Activated CD8-positive, alpha-beta memory T cell treated with anti-CD3 and anti-CD28 coated beads, Interleukin-2, amount 50 U/mL, for 4 hours (primary cell): ENCODE data around the gene GLTPD2.
A peak's percentile ranks its signal among the peaks of the same experiment; 100 is the strongest.

Source experiments
- DNase-seq: peaks from one replicate; pipeline ENCODE4 v3.0.0-alpha.2; 2020

Gene GLTPD2

DNA sequence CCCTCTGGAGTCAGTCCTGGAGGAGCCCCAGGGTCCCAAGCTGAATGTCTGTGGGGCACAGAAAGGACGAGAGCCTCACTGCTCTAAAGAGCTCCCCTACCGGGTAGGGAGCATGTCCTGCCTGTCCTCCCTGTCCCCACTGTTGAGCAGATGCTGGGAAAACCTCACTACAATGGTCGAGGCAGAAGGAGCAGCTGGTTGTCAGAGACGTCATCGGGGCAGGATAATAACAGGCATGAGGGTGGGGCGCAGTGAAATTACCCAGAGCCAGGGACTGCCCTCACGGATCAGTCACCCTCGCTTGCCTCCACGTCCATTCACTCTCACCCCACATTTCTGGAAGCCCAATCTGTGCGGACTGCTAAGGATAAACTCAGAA is 16.5 kb upstream of the GLTPD2 start:
- no peak for DNase-seq

DNA sequence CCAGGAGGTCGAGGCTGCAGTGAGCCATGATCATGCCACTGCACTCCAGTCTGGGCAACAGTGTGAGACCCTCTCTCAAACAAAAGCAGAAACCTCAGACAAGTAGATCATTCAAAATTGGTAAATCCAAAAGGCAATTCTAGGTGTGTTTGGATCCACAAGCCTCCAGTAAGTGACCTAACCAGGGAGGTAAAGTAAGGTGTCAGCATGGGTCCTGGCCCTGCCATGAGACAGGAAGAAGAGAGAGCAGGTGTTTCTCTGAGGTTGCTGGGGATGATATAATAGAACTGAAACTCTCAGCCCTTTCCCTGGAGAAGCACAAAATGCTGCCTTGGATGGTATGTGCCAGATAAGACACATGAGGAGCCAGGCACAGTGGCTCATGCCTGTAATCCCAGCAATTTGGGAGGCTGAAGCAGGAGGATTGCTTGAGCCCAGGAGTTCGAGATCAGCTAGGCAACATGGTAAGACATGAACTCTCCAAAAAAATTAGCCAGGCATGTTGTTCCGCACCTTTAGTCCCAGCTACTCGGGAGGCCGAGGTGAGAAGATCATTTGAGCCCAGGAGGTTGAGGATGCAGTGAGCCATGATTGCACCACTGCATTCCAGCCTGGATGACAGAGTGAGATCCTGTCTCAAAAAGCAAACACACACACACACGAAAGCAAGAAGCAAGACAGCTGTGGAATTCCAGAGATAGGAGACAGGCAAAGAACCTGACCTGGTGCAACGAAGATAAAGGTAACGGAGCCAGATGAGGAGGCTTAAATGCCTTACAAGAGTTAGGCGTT is 10.6 kb upstream of the GLTPD2 start:
- DNase-seq = no peak

DNA sequence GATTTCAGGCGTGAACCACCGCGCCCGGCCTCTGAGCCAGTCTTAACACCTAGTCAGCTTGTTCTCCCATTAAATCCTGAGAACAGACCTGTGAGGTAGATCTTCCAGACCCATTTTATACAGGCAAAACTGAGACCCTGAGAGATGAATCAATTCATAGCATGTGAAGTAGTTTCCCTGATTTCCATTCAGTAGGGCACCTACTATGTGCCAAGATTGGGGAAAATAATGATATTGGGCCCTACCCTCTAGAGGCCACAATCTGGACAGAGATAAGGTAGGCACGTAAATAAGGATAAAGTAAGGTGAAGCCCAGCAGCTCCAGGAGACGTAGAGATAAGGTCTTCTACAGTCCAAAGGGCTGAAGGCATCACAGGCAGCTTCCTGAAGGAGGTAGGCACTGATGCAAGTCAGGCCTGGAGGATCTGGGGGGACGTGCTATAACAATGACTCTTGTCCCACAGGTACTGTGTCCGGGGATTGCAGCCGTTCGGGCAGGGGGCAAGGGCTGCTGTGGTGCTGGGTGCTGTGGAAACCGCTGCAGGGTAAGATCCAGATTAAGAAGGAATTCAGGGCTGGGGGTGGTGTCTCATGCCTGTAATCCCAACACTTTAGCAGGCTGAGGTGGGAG is 8.3 kb upstream of the GLTPD2 start:
- DNase-seq = no peak

DNA sequence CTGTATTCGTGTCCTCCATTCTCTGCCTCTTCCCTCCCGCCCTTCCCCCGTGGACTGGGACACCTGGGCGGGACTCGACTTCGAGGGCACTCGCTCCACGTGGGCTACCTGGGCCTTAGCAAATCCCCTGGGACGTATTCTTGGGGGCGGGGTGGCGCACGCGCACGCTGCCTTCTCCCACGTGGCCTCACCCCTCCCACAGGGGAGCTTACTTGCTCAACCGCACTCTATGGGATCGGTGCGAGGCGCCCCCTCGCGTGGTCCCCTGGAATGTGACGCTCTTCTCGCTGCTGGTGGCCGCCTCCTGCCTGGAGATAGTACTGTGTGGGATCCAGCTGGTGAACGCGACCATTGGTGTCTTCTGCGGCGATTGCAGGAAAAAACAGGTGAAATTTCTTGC is 6.1 kb upstream of the GLTPD2 start:
- DNase-seq = peak; percentile 18

DNA sequence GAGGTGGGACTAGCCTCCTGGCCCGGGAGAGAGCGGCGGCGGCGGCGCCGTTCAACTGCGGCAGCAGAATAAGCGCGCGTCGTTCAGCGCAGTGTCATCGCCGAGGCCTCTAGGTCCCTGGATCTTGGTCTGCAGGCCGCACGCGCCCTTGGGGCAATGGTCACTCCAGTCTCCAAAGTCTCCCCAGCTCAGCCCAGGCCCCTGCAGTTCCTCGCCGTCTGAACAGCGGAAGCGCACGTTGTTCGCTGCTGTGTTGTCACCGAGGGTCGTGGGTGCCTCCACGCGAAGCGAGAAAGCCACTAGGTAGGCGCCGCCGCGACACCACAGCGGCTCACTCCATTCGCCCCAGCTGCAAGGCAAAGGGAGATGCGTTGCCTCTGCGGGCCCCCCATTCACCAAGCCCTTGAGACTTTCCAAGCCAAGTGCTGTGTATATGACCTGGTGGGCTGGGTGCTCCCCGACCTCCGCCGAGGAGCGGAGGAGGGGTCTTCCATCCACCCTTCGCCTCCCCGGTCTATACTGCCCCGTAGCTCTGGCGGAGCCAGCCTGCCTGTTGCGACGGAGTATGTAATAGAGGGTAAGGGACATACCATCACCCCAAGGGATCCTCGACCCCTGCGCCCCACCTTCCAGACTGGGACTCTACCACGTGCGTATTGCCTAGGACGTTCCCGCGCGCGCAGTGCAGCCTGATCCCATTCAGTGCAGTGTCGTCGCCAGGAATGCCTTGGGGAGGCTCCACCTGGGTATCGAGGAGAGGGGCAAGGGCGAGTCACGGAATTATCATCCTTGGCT is 3.3 kb upstream of the GLTPD2 start:
- DNase-seq = no peak

DNA sequence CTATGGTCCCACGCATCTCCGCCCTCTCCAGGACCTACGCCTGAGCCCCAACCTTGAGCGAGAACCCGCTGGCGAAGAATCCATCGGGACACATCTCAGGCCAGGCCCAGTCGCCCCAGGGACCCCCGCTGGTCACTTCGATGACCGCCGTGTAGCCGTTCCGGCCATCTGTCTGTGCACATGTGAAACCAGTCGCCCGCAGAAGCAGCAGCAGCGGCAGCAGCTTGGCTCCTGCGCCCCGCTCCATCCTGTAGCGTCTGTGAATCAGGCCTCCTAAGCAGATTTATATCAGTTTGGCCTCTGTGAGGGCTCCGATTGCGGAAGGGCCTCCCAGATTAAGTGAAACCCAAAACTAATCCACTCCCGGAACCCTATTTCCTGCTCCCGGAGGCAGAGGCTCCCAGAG is 2.7 kb upstream of the GLTPD2 start, which contains the start of gene VMO1:
TSS of gene VMO1 (minus strand) at position 259 of the 406 bp plus-strand sequence. CDS start at position 247, 12 bp downstream.
- no peak for DNase-seq

DNA sequence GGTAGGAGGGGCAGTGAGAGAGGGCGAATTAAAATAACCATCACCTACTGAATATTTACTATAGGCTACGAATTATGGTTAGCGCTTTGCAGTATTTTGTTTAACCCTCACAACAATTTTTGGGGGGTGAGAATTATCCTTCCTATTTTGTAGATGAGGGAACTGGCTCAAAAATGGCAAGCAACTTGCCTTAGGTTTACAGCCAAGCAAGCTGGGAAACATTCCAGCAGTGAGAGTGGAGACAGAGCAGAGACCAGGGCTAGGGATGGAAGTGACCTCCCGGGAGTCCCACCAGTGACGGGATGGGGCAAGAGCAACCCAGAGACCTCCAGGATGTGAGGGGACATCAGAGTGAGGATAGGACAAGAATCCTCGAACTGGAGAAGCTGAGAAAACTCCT is 2.2 kb upstream of the GLTPD2 start:
- no peak for DNase-seq

DNA sequence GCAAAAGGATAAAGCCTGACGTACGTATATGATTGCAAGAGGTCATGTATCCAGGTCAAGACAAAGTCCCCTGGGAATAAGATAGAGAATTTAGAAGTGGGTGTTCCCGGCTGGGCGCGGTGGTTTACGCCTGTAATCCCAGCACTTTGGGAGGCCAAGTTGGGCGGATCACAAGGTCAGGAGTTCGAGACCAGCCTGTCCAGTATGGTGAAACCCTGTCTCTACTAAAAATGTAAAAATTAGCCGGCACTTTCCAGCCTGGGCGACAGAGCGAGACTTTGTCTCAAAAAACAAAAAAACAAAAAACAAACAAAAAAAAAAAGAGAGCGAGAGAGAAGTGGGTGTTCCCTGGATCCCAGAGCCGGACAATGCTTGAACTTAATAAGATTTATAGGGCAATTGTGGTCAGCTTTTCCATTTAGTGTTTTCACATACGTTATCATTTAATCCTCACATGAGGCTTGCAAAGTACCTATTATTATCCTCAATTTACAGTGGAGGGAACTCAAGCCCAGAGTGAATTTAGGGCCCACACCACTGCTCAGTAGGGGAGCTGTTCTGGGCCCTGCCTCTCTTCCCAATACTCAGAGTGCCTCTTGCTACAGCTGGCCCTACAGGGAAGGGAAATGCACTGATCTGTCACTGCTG is 481 bp upstream of the GLTPD2 start:
- no peak for DNase-seq

DNA sequence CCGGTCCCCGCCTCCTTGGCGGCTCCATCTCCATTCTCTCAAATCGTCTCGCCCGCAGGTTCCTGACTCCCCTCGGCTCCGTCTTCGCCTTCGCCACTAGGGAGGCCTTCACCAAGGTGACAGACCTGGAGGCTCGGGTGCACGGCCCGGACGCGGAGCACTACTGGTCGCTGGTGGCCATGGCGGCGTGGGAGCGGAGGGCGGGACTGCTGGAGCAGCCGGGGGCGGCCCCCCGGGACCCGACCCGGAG is 862 bp downstream of the GLTPD2 start:
- no peak for DNase-seq

DNA sequence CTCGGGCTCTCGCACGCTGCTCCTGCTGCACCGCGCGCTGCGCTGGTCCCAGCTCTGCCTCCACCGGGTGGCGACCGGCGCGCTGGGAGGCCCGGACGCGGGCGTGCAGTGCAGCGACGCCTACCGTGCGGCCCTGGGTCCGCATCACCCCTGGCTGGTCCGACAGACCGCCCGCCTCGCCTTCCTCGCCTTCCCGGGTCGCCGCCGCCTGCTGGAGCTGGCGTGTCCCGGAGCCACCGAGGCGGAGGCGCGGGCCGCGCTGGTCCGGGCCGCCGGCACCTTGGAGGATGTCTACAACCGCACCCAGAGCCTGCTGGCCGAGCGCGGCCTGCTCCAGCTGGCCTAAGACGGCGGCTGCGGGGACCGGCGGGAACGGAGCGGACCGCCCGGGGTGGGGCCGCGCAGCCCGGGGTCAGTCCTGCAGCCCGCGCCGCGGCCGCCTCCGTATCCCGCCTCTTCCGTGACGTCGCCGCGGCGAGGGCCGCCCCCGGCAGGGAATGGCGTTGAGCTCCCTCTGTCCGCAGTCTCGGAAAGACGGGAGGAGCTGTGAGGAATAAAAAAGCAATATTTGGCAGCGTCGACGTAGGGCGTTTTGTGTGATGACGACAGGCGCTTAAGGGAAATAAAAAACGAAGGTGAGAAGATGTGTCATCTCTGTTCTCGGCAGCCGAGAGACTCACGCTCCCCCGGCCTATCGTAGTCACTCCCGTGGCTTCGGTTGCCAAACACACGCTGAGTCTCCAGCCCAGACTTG is 1.4 kb downstream of the GLTPD2 start:
- DNase-seq = peak; percentile 77

DNA sequence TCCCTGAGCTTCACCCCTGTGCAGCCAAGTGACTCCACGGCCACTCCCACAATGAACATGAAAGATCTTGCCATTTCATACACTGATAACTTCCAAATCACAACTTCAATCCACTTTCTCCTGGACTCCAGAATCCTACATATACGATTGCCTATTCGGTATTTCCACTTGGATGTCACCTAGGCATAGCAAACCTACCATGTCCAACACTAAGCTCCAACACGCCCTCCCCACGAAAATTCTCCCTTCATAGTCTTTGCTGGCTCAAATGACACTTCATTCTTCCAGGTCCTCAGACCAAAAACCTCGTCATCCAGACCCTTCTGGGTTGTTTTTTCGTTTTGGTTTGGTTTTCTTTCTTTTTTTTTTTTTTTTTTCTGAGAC is 1.9 kb downstream of the GLTPD2 start:
- no peak for DNase-seq

DNA sequence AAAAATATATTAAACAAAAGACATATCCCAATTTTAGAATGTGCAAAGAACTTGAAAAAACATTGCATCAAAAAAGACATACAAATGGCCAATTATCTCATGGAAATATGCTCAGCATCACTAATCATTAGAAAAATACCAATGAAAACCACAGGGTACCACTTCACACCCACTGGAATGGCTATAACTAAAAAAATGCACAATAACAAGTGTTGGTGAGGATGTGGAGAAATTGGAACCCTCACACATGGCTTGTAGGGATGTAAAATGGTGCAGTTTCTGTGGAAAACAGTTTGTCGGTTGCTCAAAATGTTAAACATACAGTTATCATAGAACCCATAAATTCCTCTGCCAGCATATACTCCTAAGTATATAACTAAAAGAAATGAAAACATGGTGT is 6.4 kb downstream of the GLTPD2 start:
- no peak for DNase-seq

DNA sequence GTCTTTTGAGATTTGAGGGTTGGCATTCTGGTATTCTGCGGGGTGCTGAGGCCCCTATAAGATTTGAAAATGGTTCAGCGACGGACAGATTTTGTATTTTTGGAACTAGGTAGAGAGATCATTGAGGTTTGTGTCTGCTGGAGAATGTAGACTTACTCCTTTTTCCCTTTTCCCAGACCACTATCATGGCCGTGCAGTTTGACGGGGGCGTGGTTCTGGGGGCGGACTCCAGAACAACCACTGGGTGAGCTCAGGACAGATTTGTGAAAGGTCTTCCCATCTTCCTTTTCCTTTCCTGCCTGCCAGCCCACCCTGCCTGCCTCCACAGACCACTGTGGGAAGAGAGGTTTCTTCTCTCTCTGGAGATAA is 7.8 kb downstream of the GLTPD2 start:
- no peak for DNase-seq

DNA sequence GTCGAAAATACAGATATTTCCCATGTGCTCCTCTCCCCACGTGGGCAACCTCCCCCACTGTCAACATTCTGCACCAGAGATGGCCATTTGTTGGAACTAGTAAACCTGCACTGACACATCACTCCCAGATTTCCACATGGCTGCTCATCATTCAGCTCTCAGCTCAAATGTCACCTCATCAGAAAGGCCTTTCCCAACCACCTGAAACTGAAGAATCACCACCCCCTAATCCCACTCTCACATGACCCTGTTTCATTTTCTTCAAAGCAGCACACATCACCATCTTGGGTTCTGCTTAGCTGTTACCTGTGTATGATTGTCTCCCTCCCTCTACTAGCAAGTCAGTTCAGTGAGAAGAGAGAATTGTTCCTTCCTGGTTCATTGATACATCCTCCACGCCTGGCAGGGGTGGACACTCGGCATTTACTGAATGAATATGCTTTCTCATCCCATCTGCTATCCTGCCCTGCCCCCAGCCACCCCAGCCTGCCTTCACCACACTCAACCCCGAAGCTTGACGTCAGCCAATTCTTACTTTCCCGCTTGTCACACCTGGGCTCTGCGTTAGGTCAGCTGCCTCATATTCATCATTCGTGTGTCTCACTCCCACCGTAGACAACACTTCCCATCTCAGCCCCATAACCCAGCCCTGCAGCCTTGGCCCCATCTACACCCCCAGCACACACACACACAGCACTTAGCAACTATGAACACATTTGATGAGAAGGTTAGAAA is 11.9 kb downstream of the GLTPD2 start:
- no peak for DNase-seq

DNA sequence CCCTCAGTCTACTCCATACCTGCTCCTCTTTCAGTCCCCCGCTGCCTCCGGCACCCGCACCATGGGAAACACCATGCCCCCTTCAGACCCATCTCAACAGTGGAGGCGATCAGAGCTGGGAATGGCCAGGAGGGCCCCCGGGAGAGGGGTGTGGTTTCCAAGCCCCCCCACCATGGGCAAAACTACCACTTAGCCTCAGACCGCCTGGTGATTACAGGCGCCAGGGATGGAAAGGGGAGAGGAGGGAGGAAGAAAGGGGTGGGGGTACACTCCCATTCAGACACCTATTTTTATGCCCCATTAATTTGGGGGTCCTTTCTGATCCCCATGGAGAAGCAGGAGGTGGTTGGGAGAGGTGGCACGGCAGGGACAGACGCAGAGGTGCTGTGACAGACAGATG is 13.5 kb downstream of the GLTPD2 start, which contains the start of gene C17orf114:
TSS of gene C17orf114 (minus strand) at position 101 of the 400 bp plus-strand sequence.
- no peak for DNase-seq

DNA sequence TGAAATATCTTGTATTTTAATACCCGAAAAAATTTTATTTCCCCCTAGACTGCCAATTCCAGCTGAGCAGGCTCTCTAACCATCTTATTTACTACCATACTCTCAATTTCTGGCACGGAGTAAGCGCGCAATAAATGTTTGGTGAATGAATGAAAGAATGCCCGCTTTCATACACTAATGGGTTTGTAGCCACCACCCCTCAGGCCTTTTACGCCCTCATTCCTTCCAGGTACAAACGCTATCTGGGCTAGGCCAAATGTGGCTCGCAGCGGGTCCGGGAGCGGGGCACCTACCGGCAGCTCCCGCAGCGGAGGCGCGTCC is 17.7 kb downstream of the GLTPD2 start:
- no peak for DNase-seq

DNA sequence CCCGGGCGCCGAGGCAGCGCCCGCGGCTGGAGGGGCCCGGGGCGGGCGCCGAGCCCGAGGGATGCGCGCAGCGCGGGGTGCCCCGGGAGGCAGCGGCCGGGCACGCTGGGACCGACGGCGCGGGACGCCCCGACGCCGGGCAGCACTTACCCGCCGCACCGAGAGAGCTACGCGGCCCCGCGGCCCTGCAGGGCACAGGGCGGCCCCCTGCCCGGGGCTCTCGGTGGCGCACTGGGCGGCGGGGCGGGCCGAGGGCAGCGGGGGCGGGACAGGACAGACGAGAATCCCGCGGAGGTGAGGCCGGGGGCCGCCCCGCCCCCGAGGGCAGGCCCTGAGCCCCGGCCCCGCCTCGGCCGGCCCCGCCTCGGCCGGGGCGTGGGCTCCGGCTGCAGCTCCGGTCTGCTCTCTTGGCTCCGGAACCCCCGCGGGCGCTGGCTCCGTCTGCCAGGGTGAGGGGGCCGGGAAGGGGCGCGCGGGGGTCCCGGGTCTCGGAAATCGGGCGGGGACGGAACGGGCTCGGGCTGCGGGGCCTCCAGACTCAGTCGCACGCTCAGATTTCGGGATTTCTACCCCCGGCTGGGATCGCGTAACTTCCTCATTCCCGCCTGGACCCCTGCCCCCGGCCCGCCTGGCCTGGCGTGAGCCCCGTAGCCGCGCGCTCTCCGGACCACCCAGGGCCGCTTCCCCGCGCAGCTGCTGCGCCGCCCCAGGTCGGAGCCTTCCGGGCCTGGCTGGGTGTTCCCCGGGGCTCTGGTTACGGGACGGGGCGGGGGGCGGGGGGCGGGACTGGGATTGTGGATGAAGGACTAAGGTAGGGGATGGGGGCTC is 18.2 kb downstream of the GLTPD2 start, which contains the start of gene PLD2:
TSS of gene PLD2 (plus strand) at position 376 of the 828 bp plus-strand sequence. CDS start 621 bp downstream, outside the sequence.
- peak; percentile 85 for DNase-seq

DNA sequence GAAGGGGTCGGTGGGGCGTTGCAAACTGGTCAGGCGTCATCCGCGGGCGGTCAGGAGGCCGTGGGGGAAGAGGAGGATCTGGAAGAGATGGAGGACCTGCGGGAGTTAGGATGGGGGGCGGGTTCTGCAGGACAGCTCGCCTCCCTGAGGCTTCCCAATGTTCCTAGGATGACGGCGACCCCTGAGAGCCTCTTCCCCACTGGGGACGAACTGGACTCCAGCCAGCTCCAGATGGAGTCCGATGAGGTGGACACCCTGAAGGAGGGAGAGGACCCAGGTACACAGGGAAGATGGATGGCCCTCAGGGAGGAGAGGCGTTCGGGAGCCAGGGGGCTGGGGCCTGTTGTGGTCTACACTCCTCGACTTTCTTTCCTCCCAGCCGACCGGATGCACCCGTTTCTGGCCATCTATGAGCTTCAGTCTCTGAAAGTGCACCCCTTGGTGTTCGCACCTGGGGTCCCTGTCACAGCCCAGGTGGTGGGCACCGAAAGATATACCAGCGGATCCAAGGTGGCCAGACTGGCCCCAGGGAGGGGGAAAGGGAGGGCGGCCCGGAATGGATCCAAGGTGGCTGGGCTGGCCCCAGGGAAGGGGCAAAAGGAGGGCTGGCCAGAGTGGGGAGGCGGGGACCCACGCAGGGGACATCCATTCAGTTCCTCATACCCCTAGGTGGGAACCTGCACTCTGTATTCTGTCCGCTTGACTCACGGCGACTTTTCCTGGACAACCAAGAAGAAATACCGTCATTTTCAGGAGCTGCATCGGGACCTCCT is 19.0 kb downstream of the GLTPD2 start:
- DNase-seq = no peak

DNA sequence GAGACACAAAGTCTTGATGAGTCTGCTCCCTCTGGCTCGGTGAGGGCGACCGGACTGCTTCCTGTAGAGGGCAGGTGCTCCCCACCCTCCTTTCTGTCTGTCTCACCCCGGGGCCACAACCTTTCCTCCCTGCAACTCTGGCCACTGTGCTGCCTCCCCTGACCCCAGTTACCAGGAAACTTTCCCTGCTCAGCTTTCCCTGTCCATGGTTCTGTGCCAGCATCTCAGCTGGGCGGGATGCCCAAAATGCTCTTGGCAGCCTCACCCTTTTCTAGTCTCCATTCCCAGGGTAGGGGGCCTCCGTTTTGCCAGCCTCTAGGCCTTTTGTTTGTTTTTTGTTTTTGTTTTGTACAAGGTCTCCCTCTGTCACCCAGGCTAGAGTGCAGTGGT is 19.6 kb downstream of the GLTPD2 start:
- DNase-seq = no peak

DNA sequence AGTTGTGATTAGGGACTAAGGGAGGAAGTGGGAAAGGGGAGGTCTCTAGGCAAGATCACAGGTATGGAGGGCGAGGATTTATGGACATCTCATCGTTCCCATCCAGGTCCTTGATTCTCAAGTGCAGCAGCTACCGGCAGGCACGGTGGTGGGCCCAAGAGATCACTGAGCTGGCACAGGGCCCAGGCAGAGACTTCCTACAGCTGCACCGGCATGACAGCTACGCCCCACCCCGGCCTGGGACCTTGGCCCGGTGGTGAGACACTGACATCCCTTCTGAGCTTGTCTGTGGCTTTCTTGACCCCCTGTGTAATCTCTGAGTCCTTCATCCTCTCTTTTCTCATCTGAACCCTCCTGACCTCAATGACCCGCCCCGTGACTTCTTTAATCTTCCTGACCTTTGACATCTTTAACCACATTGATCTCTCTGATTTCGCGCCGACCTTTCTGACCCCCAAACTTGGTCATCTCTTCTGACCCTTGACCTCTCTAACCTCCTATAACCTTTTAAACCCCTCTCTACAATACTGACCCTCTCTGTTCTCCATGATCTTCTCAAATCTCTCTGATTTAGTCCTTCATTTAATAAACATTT is 22.0 kb downstream of the GLTPD2 start:
- no peak for DNase-seq
